Smooth muscle cell (in vitro differentiated cells): ENCODE results near the gene SLC39A1. TPM values are rescaled to one million over a fixed set of nuclear protein-coding genes. Genes with fewer than 3 reads are reported as not detected.
"Not testable (repeated sequence)": the region's sequence is repeated elsewhere in the genome, so short reads cannot be mapped to it uniquely, and the experiment has no call there.

Source experiments
- DNase-seq: peaks from one replicate; lab custom pipeline; 2025; ENCODE audit not compliant: unreplicated experiment; lab: John Stamatoyannopoulos, UW
- H2AFZ ChIP-seq: fragments of 200-600 bp; sonication (generic); 2 replicates; pipeline ENCODE4 v1.6.0; 2016; ENCODE audit warnings: antibody characterized with exemption, low read depth, mild to moderate bottlenecking
- H3F3A ChIP-seq: fragments of 200-600 bp; sonication (generic); 2 replicates; pipeline ENCODE4 v1.6.0; 2017; ENCODE audit warnings: antibody characterized with exemption, low read depth
- H3K27ac ChIP-seq: fragments of 200-600 bp; sonication (generic); 2 replicates; pipeline ENCODE4 v1.5.1; 2016; ENCODE audit warnings: low read depth, mild to moderate bottlenecking
- H3K27me3 ChIP-seq: fragments of 200-600 bp; sonication (generic); 2 replicates; pipeline ENCODE4 v1.6.1; 2016; ENCODE audit warnings: low read depth, mild to moderate bottlenecking
- H3K36me3 ChIP-seq: fragments of 200-600 bp; sonication (generic); 2 replicates; pipeline ENCODE4 v1.5.1; 2016; ENCODE audit warnings: low read depth
- H3K4me1 ChIP-seq: fragments of 200-600 bp; sonication (generic); 2 replicates; pipeline ENCODE4 v1.5.1; 2016; ENCODE audit warnings: low read depth
- H3K4me2 ChIP-seq: fragments of 200-600 bp; sonication (generic); 2 replicates; pipeline ENCODE4 v1.6.0; 2016; ENCODE audit warnings: mild to moderate bottlenecking
- H3K4me3 ChIP-seq: fragments of 200-600 bp; sonication (generic); 2 replicates; pipeline ENCODE4 v1.5.1; 2016; ENCODE audit warnings: mild to moderate bottlenecking
- H3K79me2 ChIP-seq: fragments of 200-600 bp; sonication (generic); 2 replicates; pipeline ENCODE4 v1.6.0; 2016; ENCODE audit warnings: low read depth, mild to moderate bottlenecking
- H3K9ac ChIP-seq: fragments of 200-600 bp; sonication (generic); 2 replicates; pipeline ENCODE4 v1.6.0; 2016; ENCODE audit warnings: low read depth
- H3K9me3 ChIP-seq: fragments of 200-600 bp; sonication (generic); replicated peaks from 2 replicates; pipeline ENCODE4 v1.5.1; 2016; ENCODE audit warnings: low read depth
- H4K20me1 ChIP-seq: fragments of 200-600 bp; sonication (generic); 2 replicates; pipeline ENCODE4 v1.6.0; 2016; ENCODE audit warnings: low read depth
- WGBS: methylation state at CpG from one replicate; pipeline ENCODE4 v1.1.7; 2016; ENCODE audit warnings: low lambda C conversion rate; 5-methylcytosine and 5-hydroxymethylcytosine counted together
- polyA plus RNA-seq: library from polyadenylated mRNA; unstranded; fragments of >200 nt; fragmentation: Nextera tagmentation; extraction: Ambion mirVana; gene quantifications from 2 replicates; pipeline ENCODE4 v1.2.1, GENCODE V29; 2016
- total RNA-seq: library from RNA; depleted of rRNA; stranded (reverse); fragments of >200 nt; gene quantifications from 2 replicates; pipeline ENCODE4 v1.2.3, GENCODE V29; 2014
- TF ChIP-seq, protein P1 (sequence below): fragments of 200-600 bp; sonication (generic); IDR thresholded peaks from 2 replicates; pipeline ENCODE4 v1.5.1; 2017; ENCODE audit warnings: borderline replicate concordance, mild to moderate bottlenecking, antibody characterized with exemption; ENCODE audit not compliant: insufficient read depth, poor library complexity, severe bottlenecking

Gene SLC39A1
- total and polyA plus RNA-seq, 2 experiments from 2014 or later, result 104 to 143 TPM

DNA sequence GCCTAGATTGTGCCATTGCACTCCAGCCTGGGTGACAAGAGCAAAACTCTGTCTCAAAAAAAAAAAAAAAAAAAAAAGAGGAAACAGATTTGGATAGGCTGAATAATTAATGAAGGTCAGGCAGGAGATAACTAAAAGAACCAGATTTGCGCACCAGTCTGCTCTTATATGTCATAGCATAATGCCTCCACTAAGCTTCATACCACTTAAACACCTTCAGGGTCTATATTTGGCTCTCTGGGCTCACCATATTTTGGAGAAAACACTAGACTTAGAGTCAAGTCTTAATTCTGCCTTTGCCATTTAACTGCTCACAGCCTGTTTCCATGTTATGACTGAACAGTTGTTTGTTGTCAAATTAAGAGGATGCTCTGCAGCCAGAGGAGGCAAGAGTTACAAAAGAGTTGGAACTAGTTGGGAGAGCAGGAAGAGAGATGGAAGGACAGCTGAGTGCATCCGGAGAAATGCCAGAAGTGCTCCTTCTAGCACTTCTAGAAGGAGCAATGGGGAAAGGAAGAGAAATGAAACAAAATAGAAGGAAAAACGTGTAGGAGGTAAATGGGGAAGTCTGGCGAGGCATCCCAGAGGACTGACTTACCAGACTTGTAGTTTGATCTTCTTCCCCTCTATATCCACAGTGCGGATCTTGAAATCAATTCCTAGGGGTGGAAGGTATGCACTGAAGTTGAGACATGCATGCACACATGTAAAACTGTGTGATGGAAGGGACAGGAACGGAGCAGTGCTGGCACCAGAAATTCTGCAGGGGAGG, 21.0 kb upstream of the SLC39A1 start:
- TF ChIP-seq, protein P1, sequence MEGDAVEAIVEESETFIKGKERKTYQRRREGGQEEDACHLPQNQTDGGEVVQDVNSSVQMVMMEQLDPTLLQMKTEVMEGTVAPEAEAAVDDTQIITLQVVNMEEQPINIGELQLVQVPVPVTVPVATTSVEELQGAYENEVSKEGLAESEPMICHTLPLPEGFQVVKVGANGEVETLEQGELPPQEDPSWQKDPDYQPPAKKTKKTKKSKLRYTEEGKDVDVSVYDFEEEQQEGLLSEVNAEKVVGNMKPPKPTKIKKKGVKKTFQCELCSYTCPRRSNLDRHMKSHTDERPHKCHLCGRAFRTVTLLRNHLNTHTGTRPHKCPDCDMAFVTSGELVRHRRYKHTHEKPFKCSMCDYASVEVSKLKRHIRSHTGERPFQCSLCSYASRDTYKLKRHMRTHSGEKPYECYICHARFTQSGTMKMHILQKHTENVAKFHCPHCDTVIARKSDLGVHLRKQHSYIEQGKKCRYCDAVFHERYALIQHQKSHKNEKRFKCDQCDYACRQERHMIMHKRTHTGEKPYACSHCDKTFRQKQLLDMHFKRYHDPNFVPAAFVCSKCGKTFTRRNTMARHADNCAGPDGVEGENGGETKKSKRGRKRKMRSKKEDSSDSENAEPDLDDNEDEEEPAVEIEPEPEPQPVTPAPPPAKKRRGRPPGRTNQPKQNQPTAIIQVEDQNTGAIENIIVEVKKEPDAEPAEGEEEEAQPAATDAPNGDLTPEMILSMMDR, result no peak
- H3K4me2 ChIP-seq, result peak overlapping the region; percentile 87
- no peaks in the 10 kb centered on the region for H3K36me3 ChIP-seq
- no peak overlapping the region for H2AFZ ChIP-seq
- peaks cover 1% of the 10 kb centered on the region for H3F3A ChIP-seq
- H4K20me1 ChIP-seq, result peaks cover 4% of the 10 kb centered on the region
- peak overlapping the region; percentile 61 for H3K4me3 ChIP-seq
- WGBS, result 77% methylated on average over 6 of the region's 6 CpGs
- no peaks in the 10 kb centered on the region for H3K27me3 ChIP-seq
- H3K4me1 ChIP-seq, result peaks cover 14% of the 10 kb centered on the region
- H3K79me2 ChIP-seq, result peaks cover 13% of the 10 kb centered on the region
- no peak overlapping the region for H3K9ac ChIP-seq
- no peaks in the 10 kb centered on the region for H3K9me3 ChIP-seq
- H3K27ac ChIP-seq, result peak overlapping the region; percentile 75
- no peak for DNase-seq

DNA sequence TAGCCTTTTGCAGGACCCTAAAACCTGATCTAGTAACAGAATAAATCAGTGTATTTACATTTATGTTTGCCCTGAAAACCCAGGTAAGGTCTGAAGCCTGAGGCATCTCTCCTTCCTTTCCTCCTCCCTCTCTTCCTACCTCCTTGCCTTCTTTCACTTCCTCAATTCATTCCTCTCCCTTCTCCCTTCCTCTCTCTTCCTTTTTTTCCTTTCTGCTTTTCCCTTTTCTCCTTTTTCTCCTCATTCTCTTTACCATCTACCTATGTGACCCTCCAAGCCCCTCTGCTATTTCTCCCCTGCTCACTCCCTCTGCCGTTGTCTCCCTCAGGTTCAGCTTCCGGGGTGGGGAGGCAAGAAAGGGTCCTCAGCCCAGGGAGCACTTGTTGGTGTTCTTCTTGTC, 18.4 kb upstream of the SLC39A1 start:
- H3F3A ChIP-seq, result peaks cover 15% of the 10 kb centered on the region
- H3K4me2 ChIP-seq, H3K9me3 ChIP-seq, DNase-seq, H3K27ac ChIP-seq, H2AFZ ChIP-seq, H3K4me3 ChIP-seq, H4K20me1 ChIP-seq, H3K27me3 ChIP-seq, H3K9ac ChIP-seq, H3K36me3 ChIP-seq: not testable (repeated sequence)
- WGBS, result 96% methylated on average over 2 of the region's 2 CpGs
- peaks cover 14% of the 10 kb centered on the region for H3K4me1 ChIP-seq
- H3K79me2 ChIP-seq, result peaks cover 20% of the 10 kb centered on the region

DNA sequence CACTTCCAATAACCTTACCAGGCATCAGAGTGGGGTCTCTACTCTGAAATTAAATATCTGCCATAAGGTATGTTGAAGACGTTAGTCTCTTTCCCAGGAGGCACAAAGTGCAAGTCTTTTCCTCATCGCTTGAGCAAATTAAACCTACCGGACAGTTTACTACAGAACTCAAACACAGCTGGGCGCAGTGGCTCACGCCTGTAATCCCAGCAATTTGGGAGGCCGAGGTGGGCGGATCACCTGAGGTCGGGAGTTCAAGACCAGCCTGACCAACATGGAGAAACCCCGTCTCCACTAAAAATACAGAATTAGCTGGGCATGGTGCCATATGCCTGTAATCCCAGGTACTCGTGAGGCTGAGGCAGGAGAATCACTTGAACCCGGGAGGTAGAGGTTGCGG, 15.8 kb upstream of the SLC39A1 start:
- H3K79me2 ChIP-seq, result peaks cover 22% of the 10 kb centered on the region
- not testable (repeated sequence) for DNase-seq, H4K20me1 ChIP-seq, H3K4me2 ChIP-seq, H3K9me3 ChIP-seq, H3K27ac ChIP-seq, H3K4me1 ChIP-seq, H2AFZ ChIP-seq, H3K9ac ChIP-seq, H3K4me3 ChIP-seq, H3K27me3 ChIP-seq, H3K36me3 ChIP-seq
- H3F3A ChIP-seq, result peaks cover 19% of the 10 kb centered on the region
- 97% methylated on average over 12 of the region's 12 CpGs for WGBS

DNA sequence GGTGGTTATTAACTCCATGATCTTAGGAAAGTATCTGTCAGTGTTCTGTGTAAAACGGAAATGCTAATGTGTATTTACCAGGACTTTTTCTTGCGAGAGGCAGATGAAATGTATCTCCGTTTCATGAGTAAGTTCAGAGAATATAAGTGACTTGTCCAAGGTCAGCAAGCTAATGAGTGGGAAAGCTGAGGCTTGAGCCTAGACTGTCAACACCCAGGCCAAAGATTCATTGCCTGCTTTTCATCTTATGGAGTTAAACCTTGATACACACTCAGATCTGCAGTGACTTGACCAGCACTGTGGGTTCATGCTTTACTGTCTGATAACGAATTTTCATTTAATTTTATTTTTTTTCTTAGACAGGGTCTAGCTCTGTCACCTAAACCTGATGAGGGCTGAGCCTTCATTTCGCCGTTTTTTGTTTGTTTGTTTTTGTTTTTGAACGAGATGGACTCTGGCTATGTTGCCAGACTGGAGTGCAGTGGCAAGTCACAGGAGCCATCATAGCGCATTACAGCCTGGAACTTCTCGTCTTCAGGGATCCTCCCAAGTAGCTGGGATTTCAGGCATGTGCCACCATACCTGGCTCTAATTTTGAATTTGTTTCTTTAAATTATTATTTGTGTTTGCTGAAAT, 15.1 kb upstream of the SLC39A1 start:
- WGBS, result 78% methylated on average over 9 of the region's 9 CpGs
- Histone ChIP-seq H3K27me3 (no peaks in the 10 kb centered on the region), H3K36me3 (no peaks in the 10 kb centered on the region), H3K9me3 (no peaks in the 10 kb centered on the region), H2AFZ (peak overlapping the region; percentile 64), H3F3A (peaks cover 19% of the 10 kb centered on the region), H3K4me1 (peaks cover 8% of the 10 kb centered on the region), H3K4me3 (peak overlapping the region; percentile 82), H4K20me1 (peaks cover 10% of the 10 kb centered on the region), H3K27ac (peak overlapping the region; percentile 56), H3K9ac (no peak overlapping the region), H3K79me2 (peaks cover 18% of the 10 kb centered on the region), H3K4me2 (peak overlapping the region; percentile 94)
- DNase-seq, result no peak
- TF ChIP-seq, protein P1, result no peak
